Fibroblast of skin of abdomen (primary cell): ENCODE data around the gene TBC1D13.
A peak's percentile ranks its signal among the peaks of the same experiment; 100 is the strongest.
"Not testable (repeated sequence)": the region's sequence is repeated elsewhere in the genome, so short reads cannot be mapped to it uniquely, and the experiment has no call there.

ENCODE experiments used
- DNase-seq: peaks from one replicate; pipeline ENCODE4 v3.0.0-alpha.2; 2013

Gene TBC1D13

GRCh38 chr9:128821584-128822406, 34.7 kb downstream of the TBC1D13 start:
- no peak for DNase-seq

GRCh38 chr9:128822407-128823042, 35.5 kb downstream of the TBC1D13 start:
- DNase-seq: no peak

- DNase-seq: no peak
Observed at GRCh38 chr9:128823362-128823902, 36.4 kb downstream of the TBC1D13 start.

- no peak for DNase-seq
Observed at GRCh38 chr9:128823903-128824406, 36.9 kb downstream of the TBC1D13 start.

- DNase-seq: no peak
Observed at GRCh38 chr9:128824911-128825310, 37.9 kb downstream of the TBC1D13 start.

GRCh38 chr9:128825923-128826700, 39.1 kb downstream of the TBC1D13 start:
- no peak for DNase-seq

- no peak for DNase-seq
Observed at GRCh38 chr9:128828267-128828666, 41.2 kb downstream of the TBC1D13 start.

- DNase-seq: no peak
Observed at GRCh38 chr9:128828719-128829452, 41.8 kb downstream of the TBC1D13 start.

- peak; percentile 89 for DNase-seq
Observed at GRCh38 chr9:128829477-128830251, 42.6 kb downstream of the TBC1D13 start, which contains the start of gene SPOUT1. Gene SPOUT1, minus strand, starts transcription at chr9:128829794. Its CDS starts 14 bp downstream, at chr9:128829780.

GRCh38 chr9:128833696-128834095, 46.6 kb downstream of the TBC1D13 start:
- no peak for DNase-seq

GRCh38 chr9:128835246-128836210, 48.5 kb downstream of the TBC1D13 start:
- no peak for DNase-seq

GRCh38 chr9:128836509-128837145, 49.6 kb downstream of the TBC1D13 start:
- no peak for DNase-seq

GRCh38 chr9:128838338-128838737, 51.3 kb downstream of the TBC1D13 start:
- no peak for DNase-seq

- DNase-seq: no peak
Observed at GRCh38 chr9:128840524-128840923, 53.5 kb downstream of the TBC1D13 start.

- no peak for DNase-seq
Observed at GRCh38 chr9:128841694-128842492, 54.8 kb downstream of the TBC1D13 start.

- not testable (repeated sequence) for DNase-seq
Observed at GRCh38 chr9:128843171-128843570, 56.1 kb downstream of the TBC1D13 start.

- DNase-seq: no peak
Observed at GRCh38 chr9:128845186-128845931, 58.3 kb downstream of the TBC1D13 start.

GRCh38 chr9:128846680-128847030, 59.6 kb downstream of the TBC1D13 start:
- DNase-seq: no peak
